Activated CD4-positive, alpha-beta T cell treated with anti-CD3 and anti-CD28 coated beads, Interleukin-2, amount 50 U/mL, for 4 hours (primary cell): ENCODE results near the gene TMEM163.
"Not testable (repeated sequence)": the region's sequence is repeated elsewhere in the genome, so short reads cannot be mapped to it uniquely, and the experiment has no call there.

Experiments used
- DNase-seq, 2 experiments: peaks; one replicate each; pipeline ENCODE4 v3.0.0-alpha.2; 2020

The TMEM163 gene

GRCh38 chr2:134512734-134513464 is 205.9 kb downstream of the TMEM163 start:
- no peak for DNase-seq

GRCh38 chr2:134508391-134508790 is 210.4 kb downstream of the TMEM163 start:
- DNase-seq, result no peak

GRCh38 chr2:134507697-134508096 is 211.1 kb downstream of the TMEM163 start:
- DNase-seq, result no peak

GRCh38 chr2:134507159-134507558 is 211.6 kb downstream of the TMEM163 start:
- DNase-seq, result not testable (repeated sequence)

- no peak for DNase-seq
Measured at GRCh38 chr2:134505446-134505845, 213.4 kb downstream of the TMEM163 start.

- no peak for DNase-seq
Measured at GRCh38 chr2:134504586-134505336, 214.0 kb downstream of the TMEM163 start.

- no peak for DNase-seq
Measured at GRCh38 chr2:134502104-134502503, 216.7 kb downstream of the TMEM163 start.

- DNase-seq, result no peak
Measured at GRCh38 chr2:134501476-134502091, 217.2 kb downstream of the TMEM163 start.

- no peak for DNase-seq
Measured at GRCh38 chr2:134500211-134500935, 218.4 kb downstream of the TMEM163 start.

- DNase-seq, result no peak
Measured at GRCh38 chr2:134499307-134499926, 219.4 kb downstream of the TMEM163 start.

- DNase-seq, result no peak
Measured at GRCh38 chr2:134498654-134499053, 220.1 kb downstream of the TMEM163 start.

GRCh38 chr2:134493797-134494196 is 225.0 kb downstream of the TMEM163 start:
- DNase-seq, result no peak

GRCh38 chr2:134491771-134492441 is 226.9 kb downstream of the TMEM163 start:
- DNase-seq, result no peak

- no peak for DNase-seq
Measured at GRCh38 chr2:134491022-134491421, 227.8 kb downstream of the TMEM163 start.

GRCh38 chr2:134490559-134490958 is 228.2 kb downstream of the TMEM163 start:
- DNase-seq, result no peak

GRCh38 chr2:134489732-134490384 is 228.9 kb downstream of the TMEM163 start:
- DNase-seq, result no peak

- DNase-seq, result no peak
Measured at GRCh38 chr2:134482766-134483340, 235.9 kb downstream of the TMEM163 start.

- DNase-seq, result no peak
Measured at GRCh38 chr2:134482131-134482723, 236.6 kb downstream of the TMEM163 start.

- DNase-seq, result no peak
Measured at GRCh38 chr2:134479696-134480330, 239.0 kb downstream of the TMEM163 start.

GRCh38 chr2:134476982-134477381 is 241.8 kb downstream of the TMEM163 start:
- DNase-seq, result not testable (repeated sequence)
